Natural killer cell (primary cell): ENCODE data around the gene MORC1. TPM values are rescaled to one million over a fixed set of nuclear protein-coding genes. Genes with fewer than 3 reads are reported as not detected.

Experiments
- ATAC-seq, 3 donors: fragments of 150-1000 bp in 2 of 3; fragments of 200-7000 bp in 1 of 3; cut with Tn5 transposase; 1 replicate in 1 of 3; 2 replicates in 2 of 3; pipeline ENCODE4 v1.10.0; 2021; ENCODE audit warnings: mild to moderate bottlenecking in 2 of 3, moderate library complexity in 2 of 3
- DNase-seq, 2 donors: peaks; one replicate each; pipeline versions ENCODE4 v3.0.0 to v3.0.0-alpha.2; 2013 to 2021; ENCODE audit warnings: mixed read lengths in 1 of 2
- H3K27ac ChIP-seq: one replicate; pipeline ENCODE4 v1.5.1; 2013; ENCODE audit warnings: mild to moderate bottlenecking, low read length
- H3K27me3 ChIP-seq: one replicate; pipeline ENCODE4 v1.6.1; 2013; ENCODE audit warnings: low read length; ENCODE audit not compliant: control insufficient read depth, insufficient read depth
- H3K36me3 ChIP-seq: one replicate; pipeline ENCODE4 v1.6.1; 2013; ENCODE audit warnings: low read length; ENCODE audit not compliant: control insufficient read depth, insufficient read depth
- H3K4me1 ChIP-seq: one replicate; pipeline ENCODE4 v1.6.1; 2013; ENCODE audit warnings: low read length; ENCODE audit not compliant: control insufficient read depth, insufficient read depth
- H3K4me3 ChIP-seq: one replicate; pipeline ENCODE4 v1.5.1; 2013; ENCODE audit warnings: low read length
- H3K9me3 ChIP-seq: one replicate; pipeline ENCODE4 v1.6.1; 2013; ENCODE audit warnings: low read length; ENCODE audit not compliant: control insufficient read depth, insufficient read depth
- H3K27ac Mint-ChIP-seq, 2 donors: one replicate each; pipeline ENCODE4 v1.8.0; 2022; ENCODE audit warnings: mild to moderate bottlenecking in 2 of 2, mixed read lengths in 2 of 2, moderate library complexity in 1 of 2
- H3K27me3 Mint-ChIP-seq, 2 donors: one replicate each; pipeline ENCODE4 v1.8.0; 2022; ENCODE audit warnings: low read depth in 2 of 2, mixed read lengths in 2 of 2
- H3K36me3 Mint-ChIP-seq: one replicate; pipeline ENCODE4 v1.8.0; 2022; ENCODE audit warnings: mixed read lengths
- H3K4me1 Mint-ChIP-seq, 2 donors: one replicate each; pipeline ENCODE4 v1.8.0; 2022; ENCODE audit warnings: mixed read lengths in 2 of 2
- H3K4me3 Mint-ChIP-seq: one replicate; pipeline ENCODE4 v1.8.0; 2022; ENCODE audit warnings: mild to moderate bottlenecking, moderate library complexity, mixed read lengths
- H3K9me3 Mint-ChIP-seq, 2 donors: one replicate each; pipeline ENCODE4 v1.8.0; 2022; ENCODE audit warnings: mixed read lengths in 2 of 2
- CTCF ChIP-seq: fragments of 200-600 bp; IDR thresholded peaks from one replicate; pipeline ENCODE4 v1.8.0; 2022; ENCODE audit warnings: antibody characterized with exemption
- whole genome bisulfite sequencing: methylation state at CpG from one replicate; pipeline ENCODE4 v1.1.7; 2013; ENCODE audit warnings: missing lambda C conversion rate; ENCODE audit not compliant: insufficient coverage; 5-methylcytosine and 5-hydroxymethylcytosine counted together
- intact Hi-C: fragments of 100-400 bp; cut with micrococcal nuclease; formaldehyde crosslinking; loops from one replicate; pipeline ENCODE4 v1.14.2; 2022
- total RNA-seq, 4 donors: library from RNA; stranded (reverse); fragments of 120-200 nt in 1 of 4; gene quantifications; one replicate each; pipeline versions ENCODE4 v1.2.3 to v1.2.4, GENCODE V29; 2013 to 2022

MORC1 gene
- total RNA-seq: under 1 TPM in 1 of 3 donors, not detected in 2; 0.12 TPM
- total RNA-seq (2013): 0.90 TPM

GRCh38 chr3:109117939-109118338 is at the start of gene MORC1:
TSS of gene MORC1 (minus strand) at chr3:109118134. CDS start at chr3:109118059, 75 bp downstream.
- H3K9me3 ChIP-seq: no peaks in the 10 kb centered on the region
- Mint-ChIP-seq H3K9me3 (peaks cover 2 to 3% of the 10 kb centered on the region in 2 donors), H3K36me3 (no peaks in the 10 kb centered on the region), H3K4me3 (no peak within 1 kb of the TSS), H3K27me3 (no peaks in the 10 kb centered on the region), H3K27ac (no peak within 1 kb of the TSS), H3K4me1 (no peaks in the 10 kb centered on the region)
- ATAC-seq (no peak), DNase-seq (no peak)
- H3K36me3 ChIP-seq: no peaks in the 10 kb centered on the region
- no peak within 1 kb of the TSS for H3K27ac ChIP-seq
- no peak within 1 kb of the TSS for H3K4me3 ChIP-seq
- no peaks in the 10 kb centered on the region for H3K27me3 ChIP-seq
- no peaks in the 10 kb centered on the region for H3K4me1 ChIP-seq
- 96% methylated on average over 37 of the region's 38 CpGs for WGBS
- intact Hi-C loops: no loop called here
- TF ChIP-seq CTCF: no peak

DNA sequence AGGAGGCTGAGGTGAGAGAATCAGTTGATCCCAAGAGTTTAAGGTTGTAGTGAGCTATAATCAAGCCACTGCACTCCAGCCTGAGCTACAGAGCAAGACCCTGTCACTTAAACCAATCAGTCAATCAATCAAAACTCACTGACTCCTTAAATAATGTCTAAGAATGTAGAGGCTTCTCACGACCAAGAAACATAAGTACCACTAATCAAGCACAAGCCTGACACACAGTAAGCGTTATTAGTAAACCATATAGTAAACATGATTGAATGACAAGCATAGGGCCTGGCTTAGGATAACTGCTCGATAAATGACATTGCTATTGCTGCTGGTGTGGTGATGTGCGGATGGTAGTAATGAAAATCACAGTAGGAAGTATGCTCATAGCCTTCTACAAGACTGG is 48.0 kb upstream of the MORC1 start:
- no peaks in the 10 kb centered on the region for H3K27me3 ChIP-seq
- no peak for DNase-seq
- Mint-ChIP-seq H3K4me3 (no peak overlapping the region), H3K9me3 (peaks cover 2 to 3% of the 10 kb centered on the region in 2 donors), H3K4me1 (no peaks in the 10 kb centered on the region), H3K36me3 (no peaks in the 10 kb centered on the region), H3K27me3 (no peaks in the 10 kb centered on the region), H3K27ac (no peak overlapping the region)
- H3K4me1 ChIP-seq: no peaks in the 10 kb centered on the region
- no peaks in the 10 kb centered on the region for H3K36me3 ChIP-seq
- no peak overlapping the region for H3K4me3 ChIP-seq
- no peaks in the 10 kb centered on the region for H3K9me3 ChIP-seq
- TF ChIP-seq CTCF: no peak
- intact Hi-C loops: no loop called here
- ATAC-seq: no peak
- H3K27ac ChIP-seq: no peak overlapping the region
- WGBS: 90% methylated on average over 3 of the region's 4 CpGs

GRCh38 chr3:109161487-109162123 is 43.7 kb upstream of the MORC1 start:
- H3K27me3 Mint-ChIP-seq: no peaks in the 10 kb centered on the region
- TF ChIP-seq CTCF: no peak
- H3K9me3 ChIP-seq: no peaks in the 10 kb centered on the region
- ATAC-seq (no peak), DNase-seq (no peak)
- no peaks in the 10 kb centered on the region for H3K4me1 ChIP-seq
- H3K4me3 Mint-ChIP-seq: no peak overlapping the region
- H3K4me3 ChIP-seq: no peak overlapping the region
- no peak overlapping the region for H3K27ac ChIP-seq
- H3K27me3 ChIP-seq: no peaks in the 10 kb centered on the region
- H3K36me3 ChIP-seq: no peaks in the 10 kb centered on the region
- intact Hi-C loops: no loop called here
- no peak overlapping the region for H3K27ac Mint-ChIP-seq
- H3K9me3 Mint-ChIP-seq: peaks cover 2 to 5% of the 10 kb centered on the region in 2 donors
- no peaks in the 10 kb centered on the region for H3K36me3 Mint-ChIP-seq
- WGBS: 50% methylated on average over 1 of the region's 2 CpGs
- H3K4me1 Mint-ChIP-seq: no peaks in the 10 kb centered on the region

DNA sequence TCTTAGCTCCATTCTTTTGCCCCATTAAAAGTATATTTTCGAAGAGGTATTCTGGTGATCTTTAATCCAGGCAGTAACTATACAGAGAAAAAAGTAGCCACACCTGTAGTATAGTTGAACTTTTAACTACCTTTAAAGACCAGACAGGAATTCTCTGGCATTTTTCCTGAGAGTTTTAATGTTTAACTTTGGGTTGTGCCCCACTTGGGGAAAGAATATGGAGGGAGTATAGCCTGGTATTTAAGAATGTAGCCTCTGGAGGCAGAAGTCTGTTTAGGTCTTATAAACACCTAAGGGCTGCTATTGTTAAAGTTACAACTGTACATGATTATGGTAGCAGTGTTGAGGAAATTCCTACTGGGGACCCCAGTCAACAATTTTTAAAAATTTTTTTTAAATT is 37.9 kb upstream of the MORC1 start:
- Histone ChIP-seq H3K4me1 (no peaks in the 10 kb centered on the region), H3K27me3 (no peaks in the 10 kb centered on the region), H3K27ac (no peak overlapping the region), H3K9me3 (no peaks in the 10 kb centered on the region), H3K4me3 (no peak overlapping the region), H3K36me3 (no peaks in the 10 kb centered on the region)
- TF ChIP-seq CTCF: no peak
- DNase-seq (no peak), ATAC-seq (no peak)
- intact Hi-C loops: no loop called here
- peaks cover 0 to 2% of the 10 kb centered on the region in 2 donors for H3K9me3 Mint-ChIP-seq
- no peaks in the 10 kb centered on the region for H3K36me3 Mint-ChIP-seq
- H3K4me3 Mint-ChIP-seq: no peak overlapping the region
- no peaks in the 10 kb centered on the region for H3K4me1 Mint-ChIP-seq
- no CpG with 5 or more reads among the region's 1 CpG for WGBS
- H3K27me3 Mint-ChIP-seq: no peaks in the 10 kb centered on the region
- H3K27ac Mint-ChIP-seq: no peak overlapping the region
